K562 (cell line): ENCODE measurements around the gene PRIM1. TPM values are rescaled to one million over a fixed set of nuclear protein-coding genes. Genes with fewer than 3 reads are reported as not detected.

Experiments
- C11orf30 ChIP-seq: fragments of 450-650 bp; IDR thresholded peaks from 2 replicates; pipeline ENCODE4 v1.6.1; 2016; ENCODE audit warnings: low read depth, mild to moderate bottlenecking
- ETV5 ChIP-seq: sonication (generic); formaldehyde crosslinking; IDR thresholded peaks from 2 replicates; pipeline ENCODE4 v1.4.0; 2020; ENCODE audit warnings: low read depth, mild to moderate bottlenecking, missing genetic modification reagents
- FOSL1 ChIP-seq: fragments of 200-800 bp; sonication (Bioruptor generic); conservative IDR thresholded peaks from 2 replicates; pipeline ENCODE4 v1.6.1; 2016; ENCODE audit warnings: missing genetic modification characterization, missing compliant biosample characterization
- FOXP4 ChIP-seq: sonication (generic); formaldehyde crosslinking; IDR thresholded peaks from 2 replicates; pipeline ENCODE4 v1.8.0; 2022; ENCODE audit warnings: mild to moderate bottlenecking, missing genetic modification reagents, borderline replicate concordance
- IFI16 ChIP-seq: fragments of 250-450 bp; sonication (Bioruptor Pico); IDR thresholded peaks from 2 replicates; pipeline ENCODE4 v2.1.2; 2022; ENCODE audit warnings: mild to moderate bottlenecking, inconsistent platforms
- LARP7 ChIP-seq: fragments of 450-650 bp; IDR thresholded peaks from 2 replicates; pipeline ENCODE4 v1.6.1; 2016
- MYC ChIP-seq, 2 experiments: fragments of 250-450 bp in 1 of 2; sonication (Bioruptor Pico) in 1 of 2; IDR thresholded peaks; 2 replicates each; pipeline versions ENCODE4 v1.5.1 to v1.6.1; 2012 to 2021; ENCODE audit warnings: low read depth in 2 of 2, borderline replicate concordance in 1 of 2, improper control_type of control experiment in 1 of 2, low read length in 1 of 2, mild to moderate bottlenecking in 1 of 2, moderate library complexity in 1 of 2
- MYNN ChIP-seq, 2 experiments: sonication (generic); formaldehyde crosslinking in 1 of 2; IDR thresholded peaks; 2 replicates each; pipeline versions ENCODE4 v1.5.0 to v1.6.1; 2016 to 2020; ENCODE audit warnings: antibody characterized with exemption in 1 of 2, missing genetic modification reagents in 1 of 2
- NCOA2 ChIP-seq, 2 experiments: fragments of 450-650 bp; IDR thresholded peaks; 2 replicates each; pipeline ENCODE4 v1.6.1; 2018; ENCODE audit warnings: mild to moderate bottlenecking in 2 of 2, moderate library complexity in 1 of 2; ENCODE audit not compliant: partially characterized antibody in 2 of 2
- TCF15 ChIP-seq: fragments of 250-450 bp; sonication (Bioruptor Pico); IDR thresholded peaks from 2 replicates; pipeline ENCODE4 v1.8.0; 2022; ENCODE audit warnings: moderate library complexity, mild to moderate bottlenecking, inconsistent platforms
- TCF7L2 ChIP-seq: fragments of 150-350 bp; IDR thresholded peaks from 2 replicates; pipeline ENCODE4 v1.6.1; 2016; ENCODE audit warnings: low read depth, mild to moderate bottlenecking, low read length, moderate library complexity
- THRB ChIP-seq: fragments of 450-650 bp; formaldehyde crosslinking; conservative IDR thresholded peaks from 2 replicates; pipeline ENCODE4 v1.4.0; 2022; ENCODE audit warnings: mild to moderate bottlenecking, missing genetic modification characterization
- TOE1 ChIP-seq, 2 experiments: fragments of 450-650 bp in 1 of 2; sonication (generic) in 1 of 2; formaldehyde crosslinking in 1 of 2; IDR thresholded peaks; 2 replicates each; pipeline versions ENCODE4 v1.7.1 to v1.8.0; 2016 to 2022; ENCODE audit warnings: borderline replicate concordance in 2 of 2, mild to moderate bottlenecking in 2 of 2, antibody characterized with exemption in 1 of 2, inconsistent platforms in 1 of 2, low read depth in 1 of 2, missing genetic modification reagents in 1 of 2, moderate library complexity in 1 of 2
- USF1 ChIP-seq: sonication (generic); formaldehyde crosslinking; IDR thresholded peaks from 2 replicates; pipeline ENCODE4 v1.9.0; 2022; ENCODE audit warnings: mild to moderate bottlenecking, missing genetic modification reagents
- ZBTB1 ChIP-seq: sonication (generic); formaldehyde crosslinking; IDR thresholded peaks from 2 replicates; pipeline ENCODE4 v1.8.1; 2023; ENCODE audit warnings: missing genetic modification reagents, low read depth, mild to moderate bottlenecking, borderline replicate concordance
- ZFPM2 ChIP-seq: fragments of 250-450 bp; sonication (Bioruptor Pico); IDR thresholded peaks from 2 replicates; pipeline ENCODE4 v1.5.1; 2022; ENCODE audit warnings: mild to moderate bottlenecking
- ZNF551 ChIP-seq: fragments of 250-450 bp; sonication (Bioruptor Pico); IDR thresholded peaks from 2 replicates; pipeline ENCODE4 v1.5.0; 2021; ENCODE audit warnings: mild to moderate bottlenecking, moderate library complexity
- ZNF695 ChIP-seq: fragments of 450-650 bp; formaldehyde crosslinking; IDR thresholded peaks from 2 replicates; pipeline ENCODE4 v1.4.0; 2020; ENCODE audit warnings: mild to moderate bottlenecking, moderate library complexity
- polyA plus RNA-seq, 8 experiments: library from polyadenylated mRNA; depleted of rRNA in 4 of 8; stranded (reverse) in 5 of 8; unstranded in 3 of 8; fragments of >200 nt; fragmentation: Nextera tagmentation in 2 of 8; fragmentation: Illumina TruSeq in 1 of 8; extraction: Ambion mirVana in 2 of 8; extraction: Trizol in 1 of 8; gene quantifications; 2 replicates each; pipeline versions ENCODE4 v1.2.1 to v1.2.3, GENCODE V29; 2011 to 2014; ENCODE audit warnings: inconsistent platforms in 1 of 8, missing spikeins in 1 of 8
- total RNA-seq, 7 experiments: library from RNA; depleted of rRNA in 6 of 7; stranded (reverse); fragments of >200 nt in 6 of 7; fragmentation: Illumina TruSeq in 2 of 7; extraction: Trizol in 2 of 7; gene quantifications; 2 replicates each; pipeline versions ENCODE4 v1.2.1 to v1.2.3, GENCODE V29; 2011 to 2021; ENCODE audit warnings: low replicate concordance in 1 of 7

PRIM1 gene
- total and polyA plus RNA-seq, 9 of the 15 experiments (the other 6 are each of a cell fraction or from before 2014, with no cell fraction given): 67.2 to 179 (median 140) TPM

- no peak for TF ChIP-seq THRB (CRISPR knock-in tag)
- TF ChIP-seq LARP7: no peak
- TF ChIP-seq ZFPM2 (CRISPR knock-in tag): no peak
- TF ChIP-seq USF1: no peak
- TF ChIP-seq C11orf30: no peak
- TF ChIP-seq FOXP4 (CRISPR knock-in tag): no peak
- no peak for TF ChIP-seq IFI16
- TF ChIP-seq TCF7L2: no peak
- TF ChIP-seq ZNF695 (CRISPR knock-in tag): no peak
- TF ChIP-seq TOE1 (IDR thresholded peaks at IDR 0.05; ENCODE audit: borderline replicate concordance): no peak
- no peak for TF ChIP-seq TOE1 (CRISPR knock-in tag; IDR thresholded peaks at IDR 0.05; ENCODE audit: borderline replicate concordance, low read depth)
- peak; percentile 53; the same call in 1 of the 2 replicates for TF ChIP-seq FOSL1
- no peak for TF ChIP-seq MYNN (IDR thresholded peaks at IDR 0.05)
- no peak for TF ChIP-seq MYNN (CRISPR knock-in tag; IDR thresholded peaks at IDR 0.05)
- TF ChIP-seq ZNF551: no peak
- TF ChIP-seq ETV5: no peak
- TF ChIP-seq ZBTB1: no peak
- no peak for TF ChIP-seq TCF15 (CRISPR knock-in tag)
- TF ChIP-seq NCOA2 (IDR thresholded peaks at IDR 0.05; ENCODE audit: partially characterized antibody in 2 of 2): no peak
- no peak for TF ChIP-seq MYC (IDR thresholded peaks at IDR 0.05; ENCODE audit: low read depth, low read length)
- TF ChIP-seq MYC (CRISPR knock-in tag; IDR thresholded peaks at IDR 0.05; ENCODE audit: borderline replicate concordance, low read depth): no peak
Measured at GRCh38 chr12:56695327-56696101, 56.6 kb downstream of the PRIM1 start (continued).
